ENCODE measurements around the gene NFX1.

NFX1 gene

GRCh38 chr9:33289936-33290246 lies 425 bp upstream of the NFX1 start:
- Histone ChIP-seq H2BK15ac (ENCODE audit: low read depth, poor library complexity, severe bottlenecking) (peak overlapping the region; percentile 40), H3K27ac (ENCODE audit: low read length, poor library complexity, severe bottlenecking) (peak overlapping the region; percentile 90), H3K9ac (ENCODE audit: low read length) (peak overlapping the region; percentile 100), H3K18ac (ENCODE audit: low read depth in 1 of 2, low read length in 2 of 2) (peak overlapping the region; percentile 41 to 87), H2AFZ (ENCODE audit: low read depth, low read length) (no peak overlapping the region), H3K36me3 (ENCODE audit: control insufficient read depth in 1 of 2, insufficient read depth in 2 of 2, low read depth in 1 of 2, low read length in 2 of 2) (peaks cover 7 to 41% of the 10 kb centered on the region in 2 experiments), H3K4me1 (ENCODE audit: control insufficient read depth, insufficient read depth, low read depth, low read length) (peaks cover 9% of the 10 kb centered on the region), H3K27me3 (ENCODE audit: control insufficient read depth in 1 of 2, insufficient read depth in 1 of 2, low read length in 2 of 2) (no peaks in the 10 kb centered on the region), H3K14ac (ENCODE audit: low read length in 2 of 2) (no peak overlapping the region), H3K4me2 (ENCODE audit: low read length, poor library complexity, severe bottlenecking) (peak overlapping the region; percentile 55), H4K8ac (ENCODE audit: low read length) (peak overlapping the region; percentile 93), H3K9me3 (ENCODE audit: control insufficient read depth, low read length) (no peaks in the 10 kb centered on the region), H2BK5ac (ENCODE audit: low read depth, low read length, poor library complexity, severe bottlenecking) (peak overlapping the region; percentile 83), H2AK5ac (ENCODE audit: low read length, severe bottlenecking) (no peak overlapping the region), H3K4ac (ENCODE audit: low read depth in 1 of 2, low read length in 2 of 2) (peak overlapping the region in 1 of 2 experiments; percentile 35), H4K91ac (ENCODE audit: low read length) (peak overlapping the region; percentile 52), H2BK12ac (ENCODE audit: low read length in 2 of 2) (no peak overlapping the region), H3K4me3 (ENCODE audit: insufficient read depth in 1 of 2, low read depth in 1 of 2, low read length in 2 of 2) (peak overlapping the region; percentile 87 to 97), H3K79me1 (replicated peaks; ENCODE audit: low read length, poor library complexity, severe bottlenecking) (peaks cover 12% of the 10 kb centered on the region), H3K23ac (ENCODE audit: low read length in 2 of 2) (no peak overlapping the region), H2BK120ac (ENCODE audit: low read depth, low read length) (no peak overlapping the region)
- 7% methylated on average over 13 of the region's 14 CpGs for WGBS
- no peak for DNase-seq

DNA sequence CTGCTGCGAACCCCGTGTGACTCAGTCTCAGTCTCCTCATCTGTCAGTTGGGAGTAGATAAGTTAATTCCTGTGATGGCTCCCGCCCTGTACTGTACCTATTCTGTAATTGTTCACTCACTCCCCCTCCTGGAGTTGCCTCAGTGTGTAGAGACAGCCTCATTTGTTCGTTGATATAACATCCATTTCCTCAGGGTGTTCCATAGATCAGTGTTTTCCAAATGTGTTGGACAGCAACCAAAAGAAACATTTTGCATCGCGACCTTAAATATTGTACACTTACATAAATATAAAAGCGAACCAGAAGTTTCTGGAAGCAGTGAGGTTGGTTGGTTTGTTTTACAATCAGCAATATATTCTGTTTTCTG lies 698 bp downstream of the NFX1 start:
- Histone ChIP-seq H3K27me3 (ENCODE audit: control insufficient read depth in 1 of 2, insufficient read depth in 1 of 2, low read length in 2 of 2) (no peaks in the 10 kb centered on the region), H4K91ac (ENCODE audit: low read length) (peak overlapping the region; percentile 87), H3K4ac (ENCODE audit: low read depth in 1 of 2, low read length in 2 of 2) (peak overlapping the region; percentile 94 to 98), H2BK12ac (ENCODE audit: low read length in 2 of 2) (peak overlapping the region in 1 of 2 experiments; percentile 79), H3K23ac (ENCODE audit: low read length in 2 of 2) (peak overlapping the region in 1 of 2 experiments; percentile 86), H3K18ac (ENCODE audit: low read depth in 1 of 2, low read length in 2 of 2) (peak overlapping the region; percentile 93 to 99), H3K14ac (ENCODE audit: low read length in 2 of 2) (peak overlapping the region in 1 of 2 experiments; percentile 98), H3K4me1 (ENCODE audit: control insufficient read depth, insufficient read depth, low read depth, low read length) (peaks cover 9% of the 10 kb centered on the region), H3K4me2 (ENCODE audit: low read length, poor library complexity, severe bottlenecking) (peak overlapping the region; percentile 89), H2BK15ac (ENCODE audit: low read depth, poor library complexity, severe bottlenecking) (peak overlapping the region; percentile 26), H3K9ac (ENCODE audit: low read length) (peak overlapping the region; percentile 100), H4K8ac (ENCODE audit: low read length) (peak overlapping the region; percentile 99), H2AFZ (ENCODE audit: low read depth, low read length) (peak overlapping the region; percentile 75), H3K36me3 (ENCODE audit: control insufficient read depth in 1 of 2, insufficient read depth in 2 of 2, low read depth in 1 of 2, low read length in 2 of 2) (peaks cover 14 to 46% of the 10 kb centered on the region in 2 experiments), H3K9me3 (ENCODE audit: control insufficient read depth, low read length) (no peaks in the 10 kb centered on the region), H3K79me1 (replicated peaks; ENCODE audit: low read length, poor library complexity, severe bottlenecking) (peaks cover 14% of the 10 kb centered on the region), H3K27ac (ENCODE audit: low read length, poor library complexity, severe bottlenecking) (peak overlapping the region; percentile 97), H2BK5ac (ENCODE audit: low read depth, low read length, poor library complexity, severe bottlenecking) (no peak overlapping the region), H2AK5ac (ENCODE audit: low read length, severe bottlenecking) (peak overlapping the region; percentile 77), H3K4me3 (ENCODE audit: insufficient read depth in 1 of 2, low read depth in 1 of 2, low read length in 2 of 2) (peak overlapping the region; percentile 87 to 97), H2BK120ac (ENCODE audit: low read depth, low read length) (no peak overlapping the region)
- 4% methylated on average over 4 of the region's 7 CpGs for WGBS
- no peak for DNase-seq

GRCh38 chr9:33291901-33292300 lies 1.6 kb downstream of the NFX1 start:
- H3K79me1 ChIP-seq (replicated peaks; ENCODE audit: low read length, poor library complexity, severe bottlenecking) = peaks cover 14% of the 10 kb centered on the region
- no peak overlapping the region for H2BK5ac ChIP-seq (ENCODE audit: low read depth, low read length, poor library complexity, severe bottlenecking)
- H3K4me1 ChIP-seq (ENCODE audit: control insufficient read depth, insufficient read depth, low read depth, low read length) = peaks cover 9% of the 10 kb centered on the region
- no peak overlapping the region for H2BK12ac ChIP-seq (ENCODE audit: low read length in 2 of 2)
- WGBS = 86% methylated on average over 5 of the region's 5 CpGs
- no peak overlapping the region for H3K27ac ChIP-seq (ENCODE audit: low read length, poor library complexity, severe bottlenecking)
- H2AK5ac ChIP-seq (ENCODE audit: low read length, severe bottlenecking) = no peak overlapping the region
- no peak overlapping the region for H3K18ac ChIP-seq (ENCODE audit: low read depth in 1 of 2, low read length in 2 of 2)
- H3K4ac ChIP-seq (ENCODE audit: low read depth in 1 of 2, low read length in 2 of 2) = no peak overlapping the region
- H3K27me3 ChIP-seq (ENCODE audit: control insufficient read depth in 1 of 2, insufficient read depth in 1 of 2, low read length in 2 of 2) = no peaks in the 10 kb centered on the region
- H2BK120ac ChIP-seq (ENCODE audit: low read depth, low read length) = no peak overlapping the region
- no peak overlapping the region for H4K8ac ChIP-seq (ENCODE audit: low read length)
- H2BK15ac ChIP-seq (ENCODE audit: low read depth, poor library complexity, severe bottlenecking) = no peak overlapping the region
- DNase-seq = no peak
- H3K9ac ChIP-seq (ENCODE audit: low read length) = peak overlapping the region; percentile 22
- peaks cover 14 to 52% of the 10 kb centered on the region in 2 experiments for H3K36me3 ChIP-seq (ENCODE audit: control insufficient read depth in 1 of 2, insufficient read depth in 2 of 2, low read depth in 1 of 2, low read length in 2 of 2)
- no peak overlapping the region for H3K14ac ChIP-seq (ENCODE audit: low read length in 2 of 2)
- H3K9me3 ChIP-seq (ENCODE audit: control insufficient read depth, low read length) = no peaks in the 10 kb centered on the region
- no peak overlapping the region for H4K91ac ChIP-seq (ENCODE audit: low read length)
- H2AFZ ChIP-seq (ENCODE audit: low read depth, low read length) = no peak overlapping the region
- no peak overlapping the region for H3K23ac ChIP-seq (ENCODE audit: low read length in 2 of 2)
- peak overlapping the region in 1 of 2 experiments; percentile 39 for H3K4me3 ChIP-seq (ENCODE audit: insufficient read depth in 1 of 2, low read depth in 1 of 2, low read length in 2 of 2)
- H3K4me2 ChIP-seq (ENCODE audit: low read length, poor library complexity, severe bottlenecking) = no peak overlapping the region

- Histone ChIP-seq H3K9ac (ENCODE audit: low read length) (no peak overlapping the region), H2BK15ac (ENCODE audit: low read depth, poor library complexity, severe bottlenecking) (no peak overlapping the region), H2BK12ac (ENCODE audit: low read length in 2 of 2) (no peak overlapping the region), H2BK5ac (ENCODE audit: low read depth, low read length, poor library complexity, severe bottlenecking) (no peak overlapping the region), H2AK5ac (ENCODE audit: low read length, severe bottlenecking) (no peak overlapping the region), H4K91ac (ENCODE audit: low read length) (no peak overlapping the region), H3K27me3 (ENCODE audit: control insufficient read depth in 1 of 2, insufficient read depth in 1 of 2, low read length in 2 of 2) (no peaks in the 10 kb centered on the region), H3K23ac (ENCODE audit: low read length in 2 of 2) (no peak overlapping the region), H3K4ac (ENCODE audit: low read depth in 1 of 2, low read length in 2 of 2) (no peak overlapping the region), H3K4me3 (ENCODE audit: insufficient read depth in 1 of 2, low read depth in 1 of 2, low read length in 2 of 2) (no peak overlapping the region), H3K9me3 (ENCODE audit: control insufficient read depth, low read length) (no peaks in the 10 kb centered on the region), H4K8ac (ENCODE audit: low read length) (no peak overlapping the region), H3K4me2 (ENCODE audit: low read length, poor library complexity, severe bottlenecking) (no peak overlapping the region), H3K79me1 (replicated peaks; ENCODE audit: low read length, poor library complexity, severe bottlenecking) (peaks cover 16% of the 10 kb centered on the region), H3K27ac (ENCODE audit: low read length, poor library complexity, severe bottlenecking) (no peak overlapping the region), H3K4me1 (ENCODE audit: control insufficient read depth, insufficient read depth, low read depth, low read length) (peaks cover 11% of the 10 kb centered on the region), H3K36me3 (ENCODE audit: control insufficient read depth in 1 of 2, insufficient read depth in 2 of 2, low read depth in 1 of 2, low read length in 2 of 2) (peaks cover 11 to 71% of the 10 kb centered on the region in 2 experiments), H2AFZ (ENCODE audit: low read depth, low read length) (no peak overlapping the region), H3K18ac (ENCODE audit: low read depth in 1 of 2, low read length in 2 of 2) (no peak overlapping the region), H2BK120ac (ENCODE audit: low read depth, low read length) (no peak overlapping the region), H3K14ac (ENCODE audit: low read length in 2 of 2) (no peak overlapping the region)
- no peak for DNase-seq
- whole genome bisulfite sequencing = 100% methylated on average over 2 of the region's 2 CpGs
Observed at GRCh38 chr9:33293782-33294181, 3.5 kb downstream of the NFX1 start.
